ENCODE data around the gene CD101. TPM values are rescaled to one million over a fixed set of nuclear protein-coding genes. Genes with fewer than 3 reads are reported as not detected.

Gene CD101
- total RNA-seq, 4 donors from 2014 or later = 1.2 to 5.3 (median 2.8) TPM

DNA sequence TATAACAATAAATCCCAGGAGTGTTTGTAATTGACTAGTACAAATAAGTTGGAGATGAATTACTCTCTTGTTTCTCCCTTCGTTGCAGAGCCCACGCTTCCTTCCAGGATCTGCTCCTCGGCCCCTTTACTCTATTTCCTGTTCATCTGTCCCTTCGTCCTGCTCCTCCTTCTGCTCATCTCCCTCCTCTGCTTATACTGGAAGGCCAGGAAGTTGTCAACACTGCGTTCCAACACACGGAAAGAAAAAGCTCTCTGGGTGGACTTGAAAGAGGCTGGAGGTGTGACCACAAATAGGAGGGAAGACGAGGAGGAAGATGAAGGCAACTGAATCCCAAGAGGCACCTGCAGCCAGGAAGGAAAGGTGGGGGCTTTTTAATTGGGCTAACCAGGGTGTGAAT is 32.2 kb downstream of the CD101 start:
- no peak overlapping the region for H3K27ac ChIP-seq
- H3K4me3 ChIP-seq = no peak overlapping the region
- TF ChIP-seq POLR2AphosphoS5 (IDR thresholded peaks at IDR 0.05) (no peak), POLR2A (IDR thresholded peaks at IDR 0.05) (no peak), EP300 (IDR thresholded peaks at IDR 0.05) (no peak)
- TF ChIP-seq, protein P1, sequence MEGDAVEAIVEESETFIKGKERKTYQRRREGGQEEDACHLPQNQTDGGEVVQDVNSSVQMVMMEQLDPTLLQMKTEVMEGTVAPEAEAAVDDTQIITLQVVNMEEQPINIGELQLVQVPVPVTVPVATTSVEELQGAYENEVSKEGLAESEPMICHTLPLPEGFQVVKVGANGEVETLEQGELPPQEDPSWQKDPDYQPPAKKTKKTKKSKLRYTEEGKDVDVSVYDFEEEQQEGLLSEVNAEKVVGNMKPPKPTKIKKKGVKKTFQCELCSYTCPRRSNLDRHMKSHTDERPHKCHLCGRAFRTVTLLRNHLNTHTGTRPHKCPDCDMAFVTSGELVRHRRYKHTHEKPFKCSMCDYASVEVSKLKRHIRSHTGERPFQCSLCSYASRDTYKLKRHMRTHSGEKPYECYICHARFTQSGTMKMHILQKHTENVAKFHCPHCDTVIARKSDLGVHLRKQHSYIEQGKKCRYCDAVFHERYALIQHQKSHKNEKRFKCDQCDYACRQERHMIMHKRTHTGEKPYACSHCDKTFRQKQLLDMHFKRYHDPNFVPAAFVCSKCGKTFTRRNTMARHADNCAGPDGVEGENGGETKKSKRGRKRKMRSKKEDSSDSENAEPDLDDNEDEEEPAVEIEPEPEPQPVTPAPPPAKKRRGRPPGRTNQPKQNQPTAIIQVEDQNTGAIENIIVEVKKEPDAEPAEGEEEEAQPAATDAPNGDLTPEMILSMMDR (IDR thresholded peaks at IDR 0.05) = no peak
- H3K9me3 ChIP-seq = no peaks in the 10 kb centered on the region
- no peaks in the 10 kb centered on the region for H3K4me1 ChIP-seq
- H3K36me3 ChIP-seq = no peaks in the 10 kb centered on the region
- no peaks in the 10 kb centered on the region for H3K27me3 ChIP-seq
- no peak for DNase-seq (ENCODE audit: low spot score in 2 of 2)
- 80% methylated on average over 7 of the region's 7 CpGs for WGBS

DNA sequence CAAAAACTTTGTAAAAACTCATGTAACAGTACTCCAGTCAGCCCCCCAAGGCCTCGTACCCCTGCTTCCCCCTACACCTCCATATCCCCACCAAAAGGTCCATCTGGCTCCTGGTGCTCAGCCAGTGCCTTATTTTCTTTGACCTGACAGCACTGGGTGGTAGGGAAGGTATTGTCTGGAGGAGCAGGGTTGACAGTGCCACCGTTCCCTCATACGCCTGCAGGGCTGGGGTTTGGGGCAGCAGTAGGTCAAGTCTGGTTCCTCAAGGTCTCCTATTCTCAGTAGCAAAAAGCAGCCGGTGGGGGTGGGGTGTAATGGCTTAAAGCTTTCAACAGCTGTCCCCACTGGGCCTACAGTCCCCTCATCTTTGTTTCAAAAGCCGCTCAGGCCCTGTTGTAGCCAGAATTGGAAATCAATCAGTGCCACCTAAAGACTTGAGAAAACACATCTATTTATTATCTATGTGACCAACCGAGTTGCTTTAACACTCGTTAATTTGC is 33.3 kb downstream of the CD101 start:
- TF ChIP-seq POLR2A (IDR thresholded peaks at IDR 0.05) (no peak), POLR2AphosphoS5 (IDR thresholded peaks at IDR 0.05) (no peak), EP300 (IDR thresholded peaks at IDR 0.05) (no peak)
- TF ChIP-seq, protein P1 (IDR thresholded peaks at IDR 0.05) = no peak
- H3K27me3 ChIP-seq = no peaks in the 10 kb centered on the region
- H3K9me3 ChIP-seq = no peaks in the 10 kb centered on the region
- WGBS = 88% methylated on average over 7 of the region's 7 CpGs
- H3K27ac ChIP-seq = no peak overlapping the region
- H3K4me1 ChIP-seq = no peaks in the 10 kb centered on the region
- no peaks in the 10 kb centered on the region for H3K36me3 ChIP-seq
- no peak overlapping the region for H3K4me3 ChIP-seq
- no peak for DNase-seq (ENCODE audit: low spot score in 2 of 2)

DNA sequence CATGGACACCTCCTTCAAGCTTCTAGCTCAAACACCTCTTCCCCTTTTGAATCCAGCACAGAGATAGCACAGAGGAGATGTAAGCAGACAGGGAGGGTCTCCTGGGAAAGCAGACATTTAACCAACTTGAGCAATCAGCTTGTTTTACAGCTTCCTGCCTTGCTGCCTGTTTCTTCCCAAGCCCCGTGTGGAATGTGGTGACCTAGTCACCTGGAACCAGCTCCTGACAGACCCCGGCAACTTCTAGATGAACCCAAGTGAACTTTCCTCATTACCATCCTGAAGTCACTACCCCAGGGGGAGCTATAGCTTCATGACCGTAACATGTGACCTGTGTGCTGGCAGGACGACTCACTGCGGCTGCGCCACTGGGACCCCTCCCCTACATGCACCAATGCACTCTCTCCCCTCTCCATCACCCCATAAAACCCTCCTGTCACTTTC is 34.5 kb downstream of the CD101 start:
- H3K9me3 ChIP-seq = no peaks in the 10 kb centered on the region
- TF ChIP-seq, protein P1 (IDR thresholded peaks at IDR 0.05) = no peak
- TF ChIP-seq EP300 (IDR thresholded peaks at IDR 0.05) = no peak
- no peak for TF ChIP-seq POLR2AphosphoS5 (IDR thresholded peaks at IDR 0.05)
- TF ChIP-seq POLR2A (IDR thresholded peaks at IDR 0.05) = no peak
- H3K4me3 ChIP-seq = no peak overlapping the region
- DNase-seq (ENCODE audit: low spot score in 2 of 2) = no peak
- H3K27ac ChIP-seq = no peak overlapping the region
- no peaks in the 10 kb centered on the region for H3K36me3 ChIP-seq
- H3K4me1 ChIP-seq = no peaks in the 10 kb centered on the region
- no peaks in the 10 kb centered on the region for H3K27me3 ChIP-seq
- 67% methylated on average over 6 of the region's 6 CpGs for WGBS

DNA sequence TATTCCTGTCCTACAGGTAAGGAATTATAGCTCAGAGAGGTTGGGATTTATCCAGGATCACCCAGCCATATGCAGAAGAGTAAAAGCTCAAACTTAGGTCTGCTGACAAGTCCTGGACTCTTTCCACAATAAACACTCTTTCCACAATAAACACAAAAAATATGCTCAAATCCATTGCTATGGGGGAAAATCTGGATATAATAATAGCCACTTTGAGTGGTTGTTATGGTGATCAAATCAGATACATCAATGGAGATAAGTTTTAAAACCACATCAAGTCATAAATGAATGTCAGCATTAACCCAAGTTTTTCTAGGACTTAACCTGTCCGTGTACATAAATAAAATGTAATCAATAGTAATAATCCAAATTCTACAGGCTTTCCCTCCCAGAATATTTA is 36.2 kb downstream of the CD101 start:
- H3K9me3 ChIP-seq = no peaks in the 10 kb centered on the region
- 74% methylated on average over 1 of the region's 1 CpG for WGBS

DNA sequence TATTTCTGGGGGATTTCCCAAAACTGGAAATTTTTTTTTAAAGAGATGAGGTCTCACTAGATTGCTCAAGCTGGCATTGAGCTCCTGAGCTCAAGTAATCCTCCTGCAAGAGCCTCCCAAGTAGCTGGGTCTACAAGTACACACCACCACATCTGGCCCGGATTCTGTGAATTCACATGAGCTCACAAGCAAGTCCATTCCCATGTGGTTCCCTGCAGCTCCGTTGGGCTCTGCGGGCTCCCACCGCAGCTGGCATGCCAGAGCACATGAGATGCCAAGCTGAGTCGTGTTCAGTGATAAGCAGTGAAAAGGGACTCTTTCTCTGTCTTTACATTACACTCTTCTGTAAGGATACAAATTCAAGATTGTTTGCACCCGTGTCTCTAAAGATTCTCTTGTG is 36.7 kb downstream of the CD101 start:
- no peak overlapping the region for H3K27ac ChIP-seq
- WGBS = 85% methylated on average over 6 of the region's 6 CpGs
- H3K4me3 ChIP-seq = no peak overlapping the region
- no peaks in the 10 kb centered on the region for H3K9me3 ChIP-seq
- no peaks in the 10 kb centered on the region for H3K27me3 ChIP-seq
- H3K36me3 ChIP-seq = no peaks in the 10 kb centered on the region
- no peaks in the 10 kb centered on the region for H3K4me1 ChIP-seq
- no peak for DNase-seq (ENCODE audit: low spot score in 2 of 2)
- TF ChIP-seq, protein P1 (IDR thresholded peaks at IDR 0.05) = no peak
- TF ChIP-seq EP300 (IDR thresholded peaks at IDR 0.05) (no peak), POLR2AphosphoS5 (IDR thresholded peaks at IDR 0.05) (no peak), POLR2A (IDR thresholded peaks at IDR 0.05) (no peak)

More for the DNA sequence above, 36.2 kb downstream of the CD101 start:
- TF ChIP-seq POLR2A (IDR thresholded peaks at IDR 0.05) (no peak), POLR2AphosphoS5 (IDR thresholded peaks at IDR 0.05) (no peak), EP300 (IDR thresholded peaks at IDR 0.05) (no peak)
- TF ChIP-seq, protein P1 (IDR thresholded peaks at IDR 0.05) = no peak
- Histone ChIP-seq H3K4me3 (no peak overlapping the region), H3K27ac (no peak overlapping the region), H3K27me3 (no peaks in the 10 kb centered on the region), H3K4me1 (no peaks in the 10 kb centered on the region), H3K36me3 (no peaks in the 10 kb centered on the region)
- DNase-seq (ENCODE audit: low spot score in 2 of 2) = no peak
